ENCODE results near the gene RUNDC3A.

The RUNDC3A gene

DNA sequence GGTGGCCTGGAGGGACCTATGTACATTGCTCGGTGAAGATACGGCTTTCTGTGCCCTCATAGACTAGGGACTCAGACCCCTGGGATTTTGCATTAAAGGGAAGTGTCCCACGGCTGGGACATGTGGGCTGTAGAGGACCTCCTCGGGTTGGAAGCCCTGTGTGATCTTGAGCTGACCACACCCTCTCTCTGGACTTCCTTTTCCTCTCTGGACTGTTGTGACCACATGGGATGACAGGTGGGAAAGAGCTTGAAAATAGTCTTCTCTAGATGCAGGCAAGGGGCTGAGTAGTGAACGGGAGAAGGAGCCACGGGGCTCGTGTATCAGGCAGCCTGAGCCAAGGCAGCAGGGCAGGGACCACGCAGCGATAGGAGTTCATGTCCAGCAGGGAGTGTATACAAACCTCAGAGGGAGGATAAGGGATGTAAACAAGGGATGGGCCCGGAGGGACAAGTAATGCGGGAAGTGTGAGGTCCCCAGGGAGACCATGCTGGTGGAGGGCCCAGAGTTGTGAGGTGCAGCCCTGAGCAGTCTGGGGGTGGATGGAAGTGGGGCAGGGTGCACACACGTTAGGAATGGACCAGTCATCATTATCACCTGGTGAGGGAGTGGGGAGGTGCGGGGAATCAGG is 36.0 kb upstream of the RUNDC3A start:
- TF ChIP-seq, protein P1, sequence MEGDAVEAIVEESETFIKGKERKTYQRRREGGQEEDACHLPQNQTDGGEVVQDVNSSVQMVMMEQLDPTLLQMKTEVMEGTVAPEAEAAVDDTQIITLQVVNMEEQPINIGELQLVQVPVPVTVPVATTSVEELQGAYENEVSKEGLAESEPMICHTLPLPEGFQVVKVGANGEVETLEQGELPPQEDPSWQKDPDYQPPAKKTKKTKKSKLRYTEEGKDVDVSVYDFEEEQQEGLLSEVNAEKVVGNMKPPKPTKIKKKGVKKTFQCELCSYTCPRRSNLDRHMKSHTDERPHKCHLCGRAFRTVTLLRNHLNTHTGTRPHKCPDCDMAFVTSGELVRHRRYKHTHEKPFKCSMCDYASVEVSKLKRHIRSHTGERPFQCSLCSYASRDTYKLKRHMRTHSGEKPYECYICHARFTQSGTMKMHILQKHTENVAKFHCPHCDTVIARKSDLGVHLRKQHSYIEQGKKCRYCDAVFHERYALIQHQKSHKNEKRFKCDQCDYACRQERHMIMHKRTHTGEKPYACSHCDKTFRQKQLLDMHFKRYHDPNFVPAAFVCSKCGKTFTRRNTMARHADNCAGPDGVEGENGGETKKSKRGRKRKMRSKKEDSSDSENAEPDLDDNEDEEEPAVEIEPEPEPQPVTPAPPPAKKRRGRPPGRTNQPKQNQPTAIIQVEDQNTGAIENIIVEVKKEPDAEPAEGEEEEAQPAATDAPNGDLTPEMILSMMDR (IDR thresholded peaks at IDR 0.05; ENCODE audit: insufficient read depth, low read length, poor library complexity, severe bottlenecking), result no peak
- no peak for DNase-seq (ENCODE audit: extremely low read depth, insufficient read length)
- no peaks in the 10 kb centered on the region for H3K27me3 ChIP-seq (replicated peaks; ENCODE audit: control insufficient read depth, insufficient read depth, low read length)
- H3K4me3 ChIP-seq (replicated peaks; ENCODE audit: low read depth, low read length), result no peak overlapping the region
- no peaks in the 10 kb centered on the region for H3K36me3 ChIP-seq (ENCODE audit: control insufficient read depth, insufficient read depth, low read length)

DNA sequence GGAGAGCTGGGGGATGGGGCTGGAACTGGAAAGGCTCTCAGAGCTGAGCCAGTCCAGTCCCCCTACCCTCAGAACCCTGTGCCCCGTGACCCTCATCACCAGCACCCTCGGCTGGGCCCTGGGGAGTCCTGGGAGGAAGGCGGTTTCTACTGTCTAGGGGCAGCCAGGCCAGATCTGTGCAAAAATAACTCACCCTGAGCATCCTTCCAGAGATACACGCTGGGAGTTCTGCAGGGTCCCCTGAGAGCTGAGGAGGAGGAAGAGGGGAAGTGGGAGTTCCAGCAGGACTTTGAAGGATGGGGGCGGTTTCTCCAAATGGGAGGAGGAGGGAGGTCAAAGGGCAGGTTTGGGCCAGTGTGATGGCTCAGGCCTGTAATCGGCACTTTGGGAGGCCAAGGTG is 35.4 kb upstream of the RUNDC3A start:
- Histone ChIP-seq H3K36me3 (ENCODE audit: control insufficient read depth, insufficient read depth, low read length) (no peaks in the 10 kb centered on the region), H3K27me3 (replicated peaks; ENCODE audit: control insufficient read depth, insufficient read depth, low read length) (no peaks in the 10 kb centered on the region), H3K4me3 (replicated peaks; ENCODE audit: low read depth, low read length) (no peak overlapping the region)
- no peak for DNase-seq (ENCODE audit: extremely low read depth, insufficient read length)
- TF ChIP-seq, protein P1 (IDR thresholded peaks at IDR 0.05; ENCODE audit: insufficient read depth, low read length, poor library complexity, severe bottlenecking), result no peak

DNA sequence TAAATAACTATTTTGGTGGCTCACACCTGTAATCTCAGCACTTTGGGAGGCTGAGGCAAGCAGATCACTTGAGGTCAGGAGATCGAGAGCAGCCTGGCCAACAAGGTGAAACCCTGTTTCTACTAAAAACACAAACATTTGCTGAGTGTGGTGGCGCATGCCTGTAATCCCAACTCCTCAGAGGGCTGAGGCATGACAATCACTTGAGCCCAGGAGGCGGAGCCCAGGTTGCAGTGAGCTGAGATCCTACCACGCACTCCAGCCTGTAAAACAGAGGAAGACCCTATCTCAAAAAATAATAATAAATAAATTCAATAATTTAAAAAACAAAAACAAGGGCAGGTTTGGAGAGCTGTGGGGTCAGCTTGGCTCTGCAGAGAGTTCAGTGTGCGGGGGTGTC is 34.8 kb upstream of the RUNDC3A start:
- DNase-seq (ENCODE audit: extremely low read depth, insufficient read length), result no peak
- Histone ChIP-seq H3K4me3 (replicated peaks; ENCODE audit: low read depth, low read length) (no peak overlapping the region), H3K36me3 (ENCODE audit: control insufficient read depth, insufficient read depth, low read length) (no peaks in the 10 kb centered on the region), H3K27me3 (replicated peaks; ENCODE audit: control insufficient read depth, insufficient read depth, low read length) (no peaks in the 10 kb centered on the region)
- TF ChIP-seq, protein P1 (IDR thresholded peaks at IDR 0.05; ENCODE audit: insufficient read depth, low read length, poor library complexity, severe bottlenecking), result no peak

DNA sequence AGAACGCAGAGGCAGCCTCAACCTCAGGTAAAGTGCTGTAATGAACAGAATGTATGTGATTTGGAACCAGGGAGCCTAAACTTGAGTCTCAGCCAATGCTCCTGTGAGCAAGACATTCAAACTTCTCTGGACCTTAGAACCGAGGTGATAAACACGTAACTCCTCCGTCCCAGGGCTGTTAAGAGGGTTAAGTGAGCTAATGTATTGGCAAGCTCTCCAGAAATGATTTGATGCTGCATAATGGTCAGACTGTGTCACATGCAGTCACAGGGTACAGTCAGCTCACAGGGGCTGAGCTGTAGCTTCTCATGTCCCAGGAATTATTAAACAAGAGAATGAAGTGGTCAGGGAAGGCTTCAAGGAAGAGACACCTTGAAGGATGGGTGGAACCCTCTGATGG is 30.4 kb upstream of the RUNDC3A start:
- TF ChIP-seq, protein P1 (IDR thresholded peaks at IDR 0.05; ENCODE audit: insufficient read depth, low read length, poor library complexity, severe bottlenecking), result no peak
- no peak for DNase-seq (ENCODE audit: extremely low read depth, insufficient read length)
- no peak overlapping the region for H3K4me3 ChIP-seq (replicated peaks; ENCODE audit: low read depth, low read length)
- no peaks in the 10 kb centered on the region for H3K27me3 ChIP-seq (replicated peaks; ENCODE audit: control insufficient read depth, insufficient read depth, low read length)
- no peaks in the 10 kb centered on the region for H3K36me3 ChIP-seq (ENCODE audit: control insufficient read depth, insufficient read depth, low read length)

DNA sequence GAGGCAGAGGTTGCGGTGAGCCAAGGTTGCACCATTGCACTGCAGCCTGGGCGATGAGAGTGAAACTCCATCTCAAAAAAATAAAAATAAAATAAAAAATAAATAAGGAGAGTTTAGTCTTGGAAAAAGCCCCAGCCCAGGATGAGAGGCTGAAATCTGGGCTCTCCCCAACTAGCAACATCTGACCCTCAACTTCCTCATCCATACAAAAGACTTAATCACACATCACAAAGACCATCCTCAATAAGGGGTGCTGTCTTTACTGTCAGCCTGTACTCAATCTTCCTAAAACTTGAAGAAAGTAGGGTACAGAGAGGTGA is 29.1 kb upstream of the RUNDC3A start:
- Histone ChIP-seq H3K4me3 (replicated peaks; ENCODE audit: low read depth, low read length) (no peak overlapping the region), H3K36me3 (ENCODE audit: control insufficient read depth, insufficient read depth, low read length) (no peaks in the 10 kb centered on the region), H3K27me3 (replicated peaks; ENCODE audit: control insufficient read depth, insufficient read depth, low read length) (no peaks in the 10 kb centered on the region)
- DNase-seq (ENCODE audit: extremely low read depth, insufficient read length), result no peak
- TF ChIP-seq, protein P1 (IDR thresholded peaks at IDR 0.05; ENCODE audit: insufficient read depth, low read length, poor library complexity, severe bottlenecking), result no peak
